HUES6 (cell line): ENCODE data around the gene NMNAT3.
"Not testable (repeated sequence)": the region's sequence is repeated elsewhere in the genome, so short reads cannot be mapped to it uniquely, and the experiment has no call there.

Experiments used
- H3K27ac ChIP-seq: 2 replicates; pipeline ENCODE4 v1.7.0; 2013; ENCODE audit warnings: low read depth, mild to moderate bottlenecking, low read length, inconsistent platforms
- H3K27me3 ChIP-seq: 2 replicates; pipeline ENCODE4 v1.6.1; 2013; ENCODE audit warnings: low read length; ENCODE audit not compliant: control insufficient read depth, insufficient read depth
- H3K36me3 ChIP-seq: 2 replicates; pipeline ENCODE4 v1.6.1; 2013; ENCODE audit warnings: low read length; ENCODE audit not compliant: control insufficient read depth, insufficient read depth
- H3K4me1 ChIP-seq: 2 replicates; pipeline ENCODE4 v1.6.1; 2013; ENCODE audit warnings: low read length; ENCODE audit not compliant: control insufficient read depth, insufficient read depth
- H3K4me3 ChIP-seq: 2 replicates; pipeline ENCODE4 v1.5.1; 2013; ENCODE audit warnings: low read depth, low read length
- H3K9ac ChIP-seq: one replicate; pipeline ENCODE4 v1.6.1; 2013; ENCODE audit warnings: mild to moderate bottlenecking, low read length
- H3K9me3 ChIP-seq: 2 replicates; pipeline ENCODE4 v1.6.1; 2013; ENCODE audit warnings: low read depth, low read length; ENCODE audit not compliant: control insufficient read depth, insufficient read depth

The NMNAT3 gene

GRCh38 chr3:139583651-139584050 lies 94.1 kb downstream of the NMNAT3 start:
- H3K4me1 ChIP-seq, H3K36me3 ChIP-seq: not testable (repeated sequence)

GRCh38 chr3:139578783-139579182 lies 99.0 kb downstream of the NMNAT3 start:
- H3K9ac ChIP-seq: no peak overlapping the region
- H3K4me1 ChIP-seq: no peaks in the 10 kb centered on the region
- no peak overlapping the region for H3K27ac ChIP-seq
- H3K9me3 ChIP-seq: no peaks in the 10 kb centered on the region
- no peaks in the 10 kb centered on the region for H3K36me3 ChIP-seq
- H3K27me3 ChIP-seq: no peaks in the 10 kb centered on the region
- no peak overlapping the region for H3K4me3 ChIP-seq

More at GRCh38 chr3:139583651-139584050, 94.1 kb downstream of the NMNAT3 start:
- H3K9ac ChIP-seq, H3K27me3 ChIP-seq, H3K27ac ChIP-seq, H3K4me3 ChIP-seq, H3K9me3 ChIP-seq: not testable (repeated sequence)

- Histone ChIP-seq H3K36me3 (no peaks in the 10 kb centered on the region), H3K27ac (no peak overlapping the region), H3K27me3 (no peaks in the 10 kb centered on the region), H3K9me3 (no peaks in the 10 kb centered on the region), H3K4me3 (no peak overlapping the region), H3K4me1 (no peaks in the 10 kb centered on the region), H3K9ac (no peak overlapping the region)
These were observed 99.9 kb downstream of the NMNAT3 start for GRCh38 chr3:139577909-139578308.

GRCh38 chr3:139577346-139577745 lies 100.4 kb downstream of the NMNAT3 start:
- Histone ChIP-seq H3K27ac (no peak overlapping the region), H3K27me3 (no peaks in the 10 kb centered on the region), H3K36me3 (no peaks in the 10 kb centered on the region), H3K4me3 (no peak overlapping the region), H3K9me3 (no peaks in the 10 kb centered on the region), H3K9ac (no peak overlapping the region), H3K4me1 (no peaks in the 10 kb centered on the region)

GRCh38 chr3:139574026-139574947 lies 103.5 kb downstream of the NMNAT3 start:
- no peak overlapping the region for H3K27ac ChIP-seq
- H3K9ac ChIP-seq: no peak overlapping the region
- no peak overlapping the region for H3K4me3 ChIP-seq
- no peaks in the 10 kb centered on the region for H3K4me1 ChIP-seq
- H3K9me3 ChIP-seq: peaks cover 14% of the 10 kb centered on the region; the same call in 1 of the 2 replicates
- H3K27me3 ChIP-seq: no peaks in the 10 kb centered on the region
- H3K36me3 ChIP-seq: no peaks in the 10 kb centered on the region

- H3K27ac ChIP-seq: no peak overlapping the region
- no peak overlapping the region for H3K4me3 ChIP-seq
- no peak overlapping the region for H3K9ac ChIP-seq
- H3K36me3 ChIP-seq: no peaks in the 10 kb centered on the region
- H3K27me3 ChIP-seq: no peaks in the 10 kb centered on the region
- peaks cover 14% of the 10 kb centered on the region; the same call in 1 of the 2 replicates for H3K9me3 ChIP-seq
- H3K4me1 ChIP-seq: no peaks in the 10 kb centered on the region
These were observed 104.7 kb downstream of the NMNAT3 start for GRCh38 chr3:139572847-139573672.

GRCh38 chr3:139571711-139572110 lies 106.1 kb downstream of the NMNAT3 start:
- Histone ChIP-seq H3K27me3 (no peaks in the 10 kb centered on the region), H3K9ac (no peak overlapping the region), H3K36me3 (no peaks in the 10 kb centered on the region), H3K9me3 (peaks cover 14% of the 10 kb centered on the region; the same call in 1 of the 2 replicates), H3K4me3 (no peak overlapping the region), H3K27ac (no peak overlapping the region), H3K4me1 (no peaks in the 10 kb centered on the region)

GRCh38 chr3:139564294-139564861 lies 113.4 kb downstream of the NMNAT3 start:
- H3K27me3 ChIP-seq: no peaks in the 10 kb centered on the region
- no peak overlapping the region for H3K4me3 ChIP-seq
- H3K4me1 ChIP-seq: no peaks in the 10 kb centered on the region
- H3K9me3 ChIP-seq: no peaks in the 10 kb centered on the region
- H3K36me3 ChIP-seq: no peaks in the 10 kb centered on the region
- no peak overlapping the region for H3K9ac ChIP-seq
- H3K27ac ChIP-seq: no peak overlapping the region

- no peak overlapping the region for H3K27ac ChIP-seq
- no peaks in the 10 kb centered on the region for H3K27me3 ChIP-seq
- H3K4me1 ChIP-seq: 0 out of 2 replicates have a peak, but pooled peaks cover 3% of the 10 kb centered on the region
- H3K9me3 ChIP-seq: no peaks in the 10 kb centered on the region
- H3K4me3 ChIP-seq: no peak overlapping the region
- no peak overlapping the region for H3K9ac ChIP-seq
- H3K36me3 ChIP-seq: no peaks in the 10 kb centered on the region
These were observed 115.7 kb downstream of the NMNAT3 start for GRCh38 chr3:139561959-139562676.

- H3K9me3 ChIP-seq: no peaks in the 10 kb centered on the region
- H3K4me1 ChIP-seq: peaks cover 8% of the 10 kb centered on the region; the same call in 1 of the 2 replicates
- no peaks in the 10 kb centered on the region for H3K36me3 ChIP-seq
- no peaks in the 10 kb centered on the region for H3K27me3 ChIP-seq
- H3K27ac ChIP-seq: no peak overlapping the region
- no peak overlapping the region for H3K4me3 ChIP-seq
- H3K9ac ChIP-seq: no peak overlapping the region
These were observed 116.4 kb downstream of the NMNAT3 start for GRCh38 chr3:139561255-139561817.
